HG03439 (cell line): ENCODE measurements around the gene RUNX1.

Experiments
- ATAC-seq: cut with Tn5 transposase; IDR thresholded peaks from one replicate; pipeline ENCODE4 v1.9.1; 2021; ENCODE audit warnings: mild to moderate bottlenecking, moderate library complexity; ENCODE audit not compliant: unreplicated experiment

The RUNX1 gene

GRCh38 chr21:34797921-34798535 lies 251.1 kb downstream of the RUNX1 start:
- ATAC-seq: no peak

GRCh38 chr21:34797201-34797525 lies 251.9 kb downstream of the RUNX1 start:
- ATAC-seq: no peak

GRCh38 chr21:34796518-34797200 lies 252.4 kb downstream of the RUNX1 start:
- no peak for ATAC-seq

DNA sequence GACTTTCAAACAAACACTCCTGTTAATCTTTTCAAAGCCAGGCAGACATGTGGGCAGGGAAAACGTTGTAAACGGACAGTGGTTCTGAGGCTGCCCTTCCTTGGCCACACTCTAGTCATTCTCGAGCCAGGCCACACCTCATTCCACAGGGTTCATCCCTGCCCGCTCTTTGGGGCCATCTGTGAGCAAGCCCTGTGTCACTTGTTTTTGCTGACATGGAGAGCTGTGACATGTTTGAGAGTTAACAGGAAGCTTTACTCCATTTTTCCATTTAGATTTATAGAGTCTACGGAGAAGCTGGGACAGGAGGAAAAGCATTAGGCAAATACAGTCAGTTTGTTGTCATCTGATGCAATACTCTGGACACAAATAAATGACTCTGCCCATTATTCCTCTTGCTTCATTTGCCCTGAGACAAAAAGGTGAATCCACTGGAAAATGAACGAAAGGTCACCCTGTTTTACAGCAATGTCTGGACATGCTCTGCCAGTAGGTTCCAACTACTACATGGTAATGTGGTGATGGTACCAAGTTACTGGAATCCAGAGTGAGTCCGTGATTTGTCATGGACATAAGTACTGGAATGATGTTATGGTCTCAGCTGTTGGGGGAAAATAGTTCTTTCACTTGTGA lies 253.4 kb downstream of the RUNX1 start:
- no peak for ATAC-seq

GRCh38 chr21:34795175-34795547 lies 253.9 kb downstream of the RUNX1 start:
- no peak for ATAC-seq

- ATAC-seq: no peak
Measured at GRCh38 chr21:34794686-34795085, 254.4 kb downstream of the RUNX1 start.

DNA sequence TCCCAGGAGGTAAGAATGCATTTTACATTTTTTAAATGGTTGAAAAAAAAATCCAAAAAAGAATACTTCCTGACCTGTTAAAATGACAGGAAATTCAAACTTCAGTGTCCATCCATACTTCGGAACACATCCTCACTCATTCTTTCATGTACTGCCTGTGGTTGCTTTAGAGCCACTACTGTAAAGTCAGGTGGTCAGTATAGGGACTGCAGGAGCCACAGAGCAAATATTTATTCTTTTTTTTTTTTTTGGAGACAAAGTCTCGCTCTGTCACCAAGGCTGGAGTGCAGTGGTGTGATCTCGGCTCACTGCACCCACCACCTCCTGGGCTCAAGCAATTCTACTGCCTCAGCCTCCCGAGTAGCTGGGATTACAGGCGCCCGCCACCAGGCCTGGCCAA lies 255.6 kb downstream of the RUNX1 start:
- no peak for ATAC-seq

GRCh38 chr21:34792504-34793089 lies 256.5 kb downstream of the RUNX1 start:
- ATAC-seq: no peak

DNA sequence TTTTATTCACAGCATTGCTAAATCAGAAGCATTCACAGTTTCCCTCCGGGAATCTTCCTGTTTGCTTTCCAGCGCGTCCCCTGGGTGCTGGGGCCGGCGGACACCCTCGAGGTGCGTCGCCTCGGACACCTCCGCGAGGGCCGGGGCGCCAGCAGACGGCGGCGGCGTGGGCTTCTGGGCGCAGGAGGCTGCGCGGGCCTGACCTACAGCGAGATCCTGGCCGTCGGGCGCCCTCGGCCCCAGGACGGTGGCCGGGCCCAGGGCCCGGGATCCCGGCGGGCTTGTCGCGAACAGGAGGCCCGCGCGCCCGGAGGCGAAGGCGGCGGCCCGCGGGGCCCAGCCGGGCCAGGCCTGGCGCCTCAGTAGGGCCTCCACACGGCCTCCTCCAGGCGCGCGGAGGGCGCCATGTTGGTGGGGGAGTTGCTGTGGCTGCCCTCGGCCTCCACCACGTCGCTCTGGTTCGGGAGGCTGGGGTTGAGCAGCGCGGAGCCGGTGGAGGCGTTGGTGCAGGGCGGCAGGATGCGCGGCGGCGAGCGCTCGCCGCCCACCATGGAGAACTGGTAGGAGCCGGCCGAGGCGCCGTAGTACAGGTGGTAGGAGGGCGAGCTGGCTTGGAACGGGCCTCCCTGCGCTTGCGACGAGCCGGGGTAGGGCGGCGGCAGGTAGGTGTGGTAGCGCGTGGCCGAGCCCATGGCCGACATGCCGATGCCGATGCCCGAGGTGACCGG lies 257.2 kb downstream of the RUNX1 start:
- ATAC-seq: no peak

DNA sequence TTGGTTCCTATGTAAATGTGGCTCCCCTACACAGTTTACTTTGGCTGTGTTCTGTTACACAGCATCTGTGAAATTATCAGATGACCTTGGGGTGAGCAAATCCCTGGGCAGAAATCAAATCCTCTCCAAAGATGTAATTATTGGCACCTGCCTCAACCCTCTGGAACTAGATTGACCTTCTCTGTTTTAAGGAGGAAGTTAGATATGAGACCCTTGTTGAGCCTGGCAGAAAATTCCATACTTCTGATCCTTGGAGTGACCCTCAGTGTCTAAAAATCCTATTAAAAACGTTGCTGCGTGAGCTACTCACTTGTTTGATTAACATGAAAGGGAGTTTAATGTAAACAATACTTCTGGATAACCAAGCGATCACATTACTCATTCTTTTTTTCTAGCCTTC lies 258.3 kb downstream of the RUNX1 start:
- ATAC-seq: no peak

DNA sequence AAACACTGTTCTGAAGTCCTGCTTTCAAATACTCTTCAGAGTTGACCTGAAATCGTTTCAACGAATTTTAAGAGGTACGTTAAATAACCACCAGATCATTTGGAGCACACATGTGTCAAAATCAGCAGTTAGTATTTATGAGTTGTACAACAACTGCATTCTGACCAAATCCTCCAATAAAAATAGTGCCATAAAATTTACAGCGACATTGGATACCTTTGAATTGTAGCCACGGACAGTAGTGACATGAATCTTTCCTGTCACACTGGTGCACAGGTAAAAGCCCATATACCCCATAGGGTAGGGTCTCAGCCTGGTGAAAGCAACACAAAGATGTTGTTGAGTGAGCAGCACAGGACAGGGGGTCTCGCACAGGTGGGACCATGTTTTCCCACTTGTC lies 258.8 kb downstream of the RUNX1 start:
- ATAC-seq: no peak

DNA sequence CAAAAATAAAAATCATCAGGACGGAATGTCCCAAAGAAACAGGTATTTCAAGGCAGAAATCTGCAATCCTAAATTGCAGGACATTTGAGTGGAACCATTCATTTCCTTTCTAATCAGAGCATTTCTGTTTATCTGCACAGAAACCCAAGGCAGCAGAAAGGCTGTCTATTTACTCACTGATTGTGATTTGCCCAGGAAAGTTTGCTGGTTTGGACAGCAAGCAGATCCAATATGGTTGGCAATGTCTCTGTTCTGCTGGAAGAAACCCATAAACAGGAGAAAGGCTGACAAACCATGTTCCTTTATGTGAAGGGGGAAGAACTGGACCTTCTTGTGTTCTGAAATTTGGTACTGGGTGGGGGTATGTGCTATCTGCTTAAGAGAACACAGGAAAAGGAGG lies 260.2 kb downstream of the RUNX1 start:
- ATAC-seq: no peak

GRCh38 chr21:34783815-34784214 lies 265.3 kb downstream of the RUNX1 start:
- no peak for ATAC-seq

DNA sequence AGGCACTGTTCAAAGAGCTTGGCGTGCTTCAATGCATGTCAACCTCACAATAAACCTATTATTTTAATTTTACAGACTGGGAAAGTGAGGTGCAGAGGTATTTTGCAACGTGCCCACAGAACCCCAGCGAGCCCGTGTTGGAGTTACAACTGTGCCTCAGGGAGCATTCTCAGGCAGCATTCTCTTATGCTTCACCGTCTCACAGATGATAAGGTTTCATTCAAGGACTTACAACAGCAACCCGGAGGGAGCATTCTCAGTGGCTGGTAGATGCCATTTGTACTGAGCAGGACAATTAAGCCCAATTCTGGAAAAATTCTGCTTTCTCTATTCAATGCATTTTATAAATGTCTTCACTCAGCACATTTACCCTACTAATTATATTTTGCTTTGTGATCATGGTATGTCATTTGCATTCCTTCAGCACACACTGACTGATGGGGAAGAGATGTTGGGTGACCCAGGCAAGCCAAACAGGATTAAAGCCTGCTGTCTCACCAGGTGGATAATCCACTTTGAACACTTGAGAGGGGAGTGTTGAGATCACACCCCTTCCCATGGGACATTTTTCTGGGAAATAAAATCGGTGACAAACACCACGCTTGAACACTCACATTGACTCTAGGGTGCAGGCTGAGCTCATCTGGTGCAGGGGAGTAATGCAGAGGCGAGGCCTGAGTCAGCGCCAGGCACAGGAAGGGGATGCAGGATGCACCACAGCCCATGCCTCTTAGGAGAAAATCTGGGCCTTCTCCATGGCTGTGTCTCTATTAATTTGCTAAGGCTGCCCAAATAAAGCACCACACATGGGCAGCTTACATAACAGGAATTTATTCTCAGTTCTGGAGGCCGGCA lies 266.4 kb downstream of the RUNX1 start:
- no peak for ATAC-seq

DNA sequence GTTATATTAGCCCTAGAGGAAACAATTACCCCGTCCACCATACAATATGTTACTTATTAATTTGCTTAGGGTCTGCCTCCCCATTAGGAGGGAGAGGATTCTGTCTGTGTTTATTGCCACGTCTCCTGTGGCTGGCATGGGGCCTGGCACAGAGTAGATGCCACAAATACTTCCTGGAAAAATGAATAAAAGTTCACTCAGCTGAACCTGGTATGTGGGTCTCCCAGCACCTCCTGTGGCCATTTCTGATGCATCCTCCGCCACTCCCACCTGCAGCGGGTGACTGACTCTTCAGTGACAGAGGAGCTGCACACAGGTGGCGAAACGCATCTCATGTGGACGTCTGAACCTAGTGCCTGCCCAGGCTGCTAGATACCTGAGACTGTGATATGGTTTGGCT lies 267.6 kb downstream of the RUNX1 start:
- no peak for ATAC-seq

DNA sequence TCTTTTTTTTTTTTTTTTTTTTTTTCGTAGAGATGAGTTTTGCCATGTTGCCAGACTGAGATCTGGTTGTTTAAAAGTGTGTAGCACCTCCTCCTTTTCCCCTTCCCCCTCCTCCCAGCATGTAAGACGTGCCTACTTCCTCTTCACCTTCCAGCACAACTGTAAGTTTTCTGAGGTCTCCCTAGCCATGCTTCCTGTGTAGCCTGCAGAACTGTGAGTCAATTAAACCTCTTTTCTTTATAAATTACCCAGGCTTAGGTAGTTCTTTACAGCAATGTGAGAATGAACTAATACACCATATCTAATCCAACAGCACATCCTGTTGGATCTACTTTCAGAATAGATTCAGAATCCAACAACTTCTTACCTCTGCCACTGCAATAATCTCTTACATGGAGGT lies 269.2 kb downstream of the RUNX1 start:
- ATAC-seq: no peak

- no peak for ATAC-seq
Measured at GRCh38 chr21:34775793-34776192, 273.3 kb downstream of the RUNX1 start.

DNA sequence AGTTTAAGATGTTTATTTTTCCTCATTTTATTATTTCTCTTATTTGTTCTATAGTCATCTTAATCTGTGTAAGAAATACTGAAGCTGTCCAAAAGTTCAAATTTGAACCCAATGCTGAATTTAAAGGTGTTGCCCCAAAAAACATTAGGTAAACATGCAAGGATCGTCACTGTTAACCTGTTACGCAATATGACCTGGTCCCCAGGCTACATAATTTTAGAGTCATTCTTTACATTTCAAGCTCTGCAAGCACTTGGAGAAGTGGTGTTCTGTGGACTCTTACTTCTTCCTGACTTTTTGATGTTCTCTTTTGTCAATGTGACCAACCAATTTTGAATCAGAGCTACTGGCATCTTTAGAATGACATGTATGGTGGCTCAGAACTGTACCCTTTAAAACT lies 274.4 kb downstream of the RUNX1 start:
- no peak for ATAC-seq

- ATAC-seq: no peak
Measured at GRCh38 chr21:34771512-34772028, 277.5 kb downstream of the RUNX1 start.

DNA sequence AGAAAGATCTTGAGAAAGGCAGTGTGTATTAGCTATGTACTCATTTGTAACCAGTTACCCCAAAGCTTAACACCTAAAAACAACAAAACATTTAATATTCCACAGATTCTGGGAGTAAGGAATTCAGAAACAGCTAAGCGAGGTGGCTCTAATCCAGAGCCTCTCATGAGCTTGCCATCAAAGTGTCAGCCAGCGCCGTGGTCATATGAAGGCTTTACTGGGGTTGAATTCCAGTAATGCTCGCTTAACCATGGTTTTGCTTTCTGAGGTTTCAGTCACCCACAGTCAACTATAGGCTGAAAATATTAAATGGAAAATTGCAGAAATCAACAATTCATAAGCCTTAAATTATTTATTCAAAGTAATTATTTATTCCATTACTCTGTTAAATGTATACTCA lies 278.5 kb downstream of the RUNX1 start:
- no peak for ATAC-seq
